GM23338 (cell line): ENCODE results near the gene PLCD3.

Experiments used
- CREB1 ChIP-seq: fragments of 250-450 bp; sonication (Bioruptor Pico); IDR thresholded peaks from 2 replicates; pipeline ENCODE4 v1.5.0; 2020; ENCODE audit warnings: low read depth, mild to moderate bottlenecking, moderate library complexity
- POLR2AphosphoS5 ChIP-seq: IDR thresholded peaks from 2 replicates; pipeline ENCODE4 v1.6.1; 2016; ENCODE audit warnings: antibody characterized with exemption, low read depth
- TF ChIP-seq, protein P1 (sequence below), 2 experiments: fragments of 200-600 bp in 1 of 2; sonication (generic) in 1 of 2; conservative IDR thresholded peaks; 2 replicates each; pipeline versions ENCODE4 v1.5.1 to v1.6.1; 2016 to 2017; ENCODE audit warnings: antibody characterized with exemption in 2 of 2, low read depth in 2 of 2, mild to moderate bottlenecking in 2 of 2, moderate library complexity in 1 of 2
- TF ChIP-seq, protein P2 (sequence below): IDR thresholded peaks from one replicate; pipeline ENCODE4 v1.6.1; 2018; ENCODE audit warnings: antibody characterized with exemption; ENCODE audit not compliant: unreplicated experiment

DNA sequence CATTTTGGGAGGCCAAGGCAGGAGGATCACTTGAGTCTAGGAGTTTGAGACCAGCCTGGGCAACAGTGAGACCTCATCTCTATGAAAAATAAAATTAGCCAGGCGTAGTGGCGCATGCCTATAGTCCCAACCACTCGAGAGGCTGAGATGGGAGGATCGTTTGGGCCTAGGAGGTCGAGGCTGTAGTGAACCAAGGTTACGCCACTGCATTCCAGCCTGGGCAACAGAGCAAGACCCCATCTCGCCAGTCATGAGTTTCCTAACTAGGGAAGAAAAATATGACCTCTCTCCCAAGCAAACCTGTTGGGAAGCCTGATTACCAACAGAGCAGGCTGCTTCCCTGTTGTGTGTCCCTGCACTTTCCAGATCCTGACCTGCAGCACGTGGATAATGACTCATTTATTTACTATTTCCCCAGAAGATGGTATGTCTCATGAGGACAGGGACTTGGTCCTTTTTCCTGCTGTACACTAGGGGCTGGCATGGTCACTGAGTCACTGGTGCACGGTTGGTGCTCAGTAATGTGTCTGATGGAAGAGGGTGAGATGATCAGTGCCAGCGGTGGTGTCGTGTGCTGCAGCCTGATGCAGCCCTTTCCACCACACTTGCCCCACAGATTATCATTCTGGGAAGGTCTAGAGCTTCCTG, 40.4 kb downstream of the PLCD3 start:
- TF ChIP-seq, protein P1, sequence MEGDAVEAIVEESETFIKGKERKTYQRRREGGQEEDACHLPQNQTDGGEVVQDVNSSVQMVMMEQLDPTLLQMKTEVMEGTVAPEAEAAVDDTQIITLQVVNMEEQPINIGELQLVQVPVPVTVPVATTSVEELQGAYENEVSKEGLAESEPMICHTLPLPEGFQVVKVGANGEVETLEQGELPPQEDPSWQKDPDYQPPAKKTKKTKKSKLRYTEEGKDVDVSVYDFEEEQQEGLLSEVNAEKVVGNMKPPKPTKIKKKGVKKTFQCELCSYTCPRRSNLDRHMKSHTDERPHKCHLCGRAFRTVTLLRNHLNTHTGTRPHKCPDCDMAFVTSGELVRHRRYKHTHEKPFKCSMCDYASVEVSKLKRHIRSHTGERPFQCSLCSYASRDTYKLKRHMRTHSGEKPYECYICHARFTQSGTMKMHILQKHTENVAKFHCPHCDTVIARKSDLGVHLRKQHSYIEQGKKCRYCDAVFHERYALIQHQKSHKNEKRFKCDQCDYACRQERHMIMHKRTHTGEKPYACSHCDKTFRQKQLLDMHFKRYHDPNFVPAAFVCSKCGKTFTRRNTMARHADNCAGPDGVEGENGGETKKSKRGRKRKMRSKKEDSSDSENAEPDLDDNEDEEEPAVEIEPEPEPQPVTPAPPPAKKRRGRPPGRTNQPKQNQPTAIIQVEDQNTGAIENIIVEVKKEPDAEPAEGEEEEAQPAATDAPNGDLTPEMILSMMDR (conservative IDR thresholded peaks at IDR 0.05; ENCODE audit: low read depth in 2 of 2) = no peak
- no peak for TF ChIP-seq CREB1 (CRISPR knock-in tag)
- TF ChIP-seq, protein P2, sequence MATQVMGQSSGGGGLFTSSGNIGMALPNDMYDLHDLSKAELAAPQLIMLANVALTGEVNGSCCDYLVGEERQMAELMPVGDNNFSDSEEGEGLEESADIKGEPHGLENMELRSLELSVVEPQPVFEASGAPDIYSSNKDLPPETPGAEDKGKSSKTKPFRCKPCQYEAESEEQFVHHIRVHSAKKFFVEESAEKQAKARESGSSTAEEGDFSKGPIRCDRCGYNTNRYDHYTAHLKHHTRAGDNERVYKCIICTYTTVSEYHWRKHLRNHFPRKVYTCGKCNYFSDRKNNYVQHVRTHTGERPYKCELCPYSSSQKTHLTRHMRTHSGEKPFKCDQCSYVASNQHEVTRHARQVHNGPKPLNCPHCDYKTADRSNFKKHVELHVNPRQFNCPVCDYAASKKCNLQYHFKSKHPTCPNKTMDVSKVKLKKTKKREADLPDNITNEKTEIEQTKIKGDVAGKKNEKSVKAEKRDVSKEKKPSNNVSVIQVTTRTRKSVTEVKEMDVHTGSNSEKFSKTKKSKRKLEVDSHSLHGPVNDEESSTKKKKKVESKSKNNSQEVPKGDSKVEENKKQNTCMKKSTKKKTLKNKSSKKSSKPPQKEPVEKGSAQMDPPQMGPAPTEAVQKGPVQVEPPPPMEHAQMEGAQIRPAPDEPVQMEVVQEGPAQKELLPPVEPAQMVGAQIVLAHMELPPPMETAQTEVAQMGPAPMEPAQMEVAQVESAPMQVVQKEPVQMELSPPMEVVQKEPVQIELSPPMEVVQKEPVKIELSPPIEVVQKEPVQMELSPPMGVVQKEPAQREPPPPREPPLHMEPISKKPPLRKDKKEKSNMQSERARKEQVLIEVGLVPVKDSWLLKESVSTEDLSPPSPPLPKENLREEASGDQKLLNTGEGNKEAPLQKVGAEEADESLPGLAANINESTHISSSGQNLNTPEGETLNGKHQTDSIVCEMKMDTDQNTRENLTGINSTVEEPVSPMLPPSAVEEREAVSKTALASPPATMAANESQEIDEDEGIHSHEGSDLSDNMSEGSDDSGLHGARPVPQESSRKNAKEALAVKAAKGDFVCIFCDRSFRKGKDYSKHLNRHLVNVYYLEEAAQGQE = no peak
- TF ChIP-seq POLR2AphosphoS5 = no peak
